ENCODE results near the gene DPM1.

DNA sequence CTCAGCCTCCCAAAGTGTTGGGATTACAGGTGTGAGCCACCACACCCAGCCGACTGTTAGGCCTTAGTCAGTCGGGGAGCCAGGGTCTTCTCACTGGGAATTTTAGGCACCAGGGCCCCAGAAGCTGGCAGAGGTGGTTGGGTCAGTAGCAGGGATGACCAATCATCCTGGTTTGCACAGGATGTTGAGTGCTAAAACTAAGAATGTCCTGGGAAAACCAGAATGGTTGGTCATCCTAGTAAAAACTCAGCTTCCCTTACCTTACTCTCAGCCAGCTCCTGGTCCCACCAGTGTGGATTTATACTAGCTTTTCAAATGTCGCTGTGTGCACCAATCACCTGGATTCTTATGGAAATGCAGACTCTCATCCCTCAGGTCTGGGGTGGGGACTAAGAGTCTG is 32.7 kb upstream of the DPM1 start:
- TF ChIP-seq, protein P1, sequence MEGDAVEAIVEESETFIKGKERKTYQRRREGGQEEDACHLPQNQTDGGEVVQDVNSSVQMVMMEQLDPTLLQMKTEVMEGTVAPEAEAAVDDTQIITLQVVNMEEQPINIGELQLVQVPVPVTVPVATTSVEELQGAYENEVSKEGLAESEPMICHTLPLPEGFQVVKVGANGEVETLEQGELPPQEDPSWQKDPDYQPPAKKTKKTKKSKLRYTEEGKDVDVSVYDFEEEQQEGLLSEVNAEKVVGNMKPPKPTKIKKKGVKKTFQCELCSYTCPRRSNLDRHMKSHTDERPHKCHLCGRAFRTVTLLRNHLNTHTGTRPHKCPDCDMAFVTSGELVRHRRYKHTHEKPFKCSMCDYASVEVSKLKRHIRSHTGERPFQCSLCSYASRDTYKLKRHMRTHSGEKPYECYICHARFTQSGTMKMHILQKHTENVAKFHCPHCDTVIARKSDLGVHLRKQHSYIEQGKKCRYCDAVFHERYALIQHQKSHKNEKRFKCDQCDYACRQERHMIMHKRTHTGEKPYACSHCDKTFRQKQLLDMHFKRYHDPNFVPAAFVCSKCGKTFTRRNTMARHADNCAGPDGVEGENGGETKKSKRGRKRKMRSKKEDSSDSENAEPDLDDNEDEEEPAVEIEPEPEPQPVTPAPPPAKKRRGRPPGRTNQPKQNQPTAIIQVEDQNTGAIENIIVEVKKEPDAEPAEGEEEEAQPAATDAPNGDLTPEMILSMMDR (IDR thresholded peaks at IDR 0.05): no peak
- TF ChIP-seq POLR2A (IDR thresholded peaks at IDR 0.05): no peak

Data from testis (tissue), 2 donors.